ENCODE data around the gene FRMPD4. TPM values are rescaled to one million over a fixed set of nuclear protein-coding genes. Genes with fewer than 3 reads are reported as not detected.

The FRMPD4 gene
- polyA plus RNA-seq, 2 of the 4 experiments (the other 2 are of a cell fraction): 0.08 to 0.28 TPM

DNA sequence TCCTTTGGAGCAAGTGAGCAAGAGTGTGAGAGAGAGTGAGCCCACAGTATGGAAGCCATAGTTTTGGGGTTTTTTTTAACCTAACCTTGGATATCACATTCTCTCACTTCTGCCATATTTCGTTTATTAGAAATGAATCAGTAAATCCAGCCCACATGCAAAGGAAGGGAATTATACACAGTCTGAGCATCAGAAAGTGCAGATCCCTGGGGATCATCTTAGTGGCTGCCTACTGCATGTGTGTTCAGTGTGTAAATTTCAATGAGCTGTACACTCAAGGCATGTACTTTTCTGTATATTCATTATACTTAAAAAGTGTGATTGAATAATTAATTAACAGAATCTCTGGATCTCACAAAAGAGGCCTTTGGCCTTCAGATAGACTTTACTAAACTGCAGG, 519.2 kb downstream of the FRMPD4 start:
- ATAC-seq (no peak), DNase-seq (ENCODE audit: low read depth in 1 of 2, low spot score in 1 of 2) (no peak), FAIRE-seq (no peak)
- TF ChIP-seq GATA3 (IDR thresholded peaks at IDR 0.05; ENCODE audit: borderline replicate concordance) (no peak), HDAC2 (IDR thresholded peaks at IDR 0.05) (no peak), MAFK (IDR thresholded peaks at IDR 0.05; ENCODE audit: partially characterized antibody) (no peak), ZC3H11A (IDR thresholded peaks at IDR 0.05) (no peak)
- H3K4me3 ChIP-seq: no peak overlapping the region
- no peak overlapping the region for H3K27ac ChIP-seq
- ChIA-PET CTCF (interaction anchor here (0.6 kb wide), 1 partner anchor 27 kb away, joined by 3 read pairs; no protein-coding TSS in a partner anchor), POLR2A (no interaction called here)
- 4% methylated on average over 1 of the region's 1 CpG for WGBS (ENCODE audit: missing lambda C conversion rate)
- no peaks in the 10 kb centered on the region for H3K4me1 ChIP-seq
- H3K9me3 ChIP-seq: no peaks in the 10 kb centered on the region
- no peak overlapping the region for H3K4me2 ChIP-seq

DNA sequence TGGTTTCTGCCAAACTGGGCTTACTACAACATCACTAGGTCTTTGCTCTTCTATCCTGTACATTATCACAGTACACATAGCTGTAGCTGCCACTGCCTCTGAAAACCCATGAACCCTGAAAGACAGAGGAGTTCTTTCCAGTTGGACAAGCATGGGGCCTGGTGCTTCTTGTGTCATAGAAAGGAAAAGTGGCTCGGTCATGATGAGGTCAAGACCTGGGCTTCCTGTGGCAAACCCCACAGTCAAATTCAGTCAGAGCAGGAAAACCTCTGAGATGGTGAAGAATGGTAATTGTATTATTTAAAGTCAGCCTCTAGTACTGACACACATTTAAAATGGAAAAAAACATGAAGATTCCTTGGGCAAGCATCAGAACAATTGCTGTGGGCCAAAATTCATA, 519.6 kb downstream of the FRMPD4 start:
- Histone ChIP-seq H3K27ac (no peak overlapping the region), H3K9me3 (no peaks in the 10 kb centered on the region), H3K4me1 (no peaks in the 10 kb centered on the region), H3K4me3 (no peak overlapping the region), H3K4me2 (no peak overlapping the region)
- no peak for FAIRE-seq
- whole genome bisulfite sequencing (ENCODE audit: missing lambda C conversion rate): 9% methylated on average over 1 of the region's 1 CpG
- ATAC-seq: no peak
- TF ChIP-seq RFX5 (IDR thresholded peaks at IDR 0.05): no peak
- no peak for TF ChIP-seq JUN (IDR thresholded peaks at IDR 0.05)
- no peak for TF ChIP-seq GATA3 (IDR thresholded peaks at IDR 0.05; ENCODE audit: borderline replicate concordance)
- POLR2A ChIA-PET: no interaction called here
- DNase-seq (ENCODE audit: low read depth in 1 of 2, low spot score in 1 of 2): no peak
- CTCF ChIA-PET: no interaction called here

DNA sequence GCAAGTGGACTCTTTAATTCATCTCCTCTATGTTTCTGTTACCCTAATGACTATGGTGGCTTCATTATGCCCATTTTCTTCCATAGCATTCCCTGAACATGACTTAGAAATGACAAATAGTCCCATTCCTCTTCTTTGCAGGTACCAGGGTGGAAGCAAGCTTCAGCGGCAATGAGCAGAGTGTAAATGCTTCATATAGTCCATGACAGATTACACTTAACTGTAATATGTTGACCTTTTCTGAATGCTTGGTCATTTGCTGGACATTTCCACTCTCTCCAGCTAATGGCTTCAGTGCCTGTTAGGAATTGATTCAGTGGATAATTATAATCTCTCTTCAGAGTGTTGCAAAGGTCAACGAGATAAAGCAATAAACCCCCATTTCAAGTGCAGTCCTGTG, 523.2 kb downstream of the FRMPD4 start:
- POLR2A ChIA-PET: no interaction called here
- Histone ChIP-seq H3K4me2 (no peak overlapping the region), H3K27ac (no peak overlapping the region), H3K4me1 (no peaks in the 10 kb centered on the region), H3K9me3 (no peaks in the 10 kb centered on the region), H3K4me3 (no peak overlapping the region)
- CTCF ChIA-PET: no interaction called here
- ATAC-seq (no peak), FAIRE-seq (peak; percentile 92), DNase-seq (ENCODE audit: low read depth in 1 of 2, low spot score in 1 of 2) (no peak)
- 14% methylated on average over 2 of the region's 2 CpGs for WGBS (ENCODE audit: missing lambda C conversion rate)
- TF ChIP-seq ZNF302 (CRISPR knock-in tag; IDR thresholded peaks at IDR 0.05) (no peak), HOXA7 (CRISPR knock-in tag; IDR thresholded peaks at IDR 0.05) (no peak), RCOR1 (IDR thresholded peaks at IDR 0.05; ENCODE audit: low read depth, low read length) (no peak), HOXB13 (CRISPR knock-in tag; IDR thresholded peaks at IDR 0.05; ENCODE audit: low read depth) (no peak)

DNA sequence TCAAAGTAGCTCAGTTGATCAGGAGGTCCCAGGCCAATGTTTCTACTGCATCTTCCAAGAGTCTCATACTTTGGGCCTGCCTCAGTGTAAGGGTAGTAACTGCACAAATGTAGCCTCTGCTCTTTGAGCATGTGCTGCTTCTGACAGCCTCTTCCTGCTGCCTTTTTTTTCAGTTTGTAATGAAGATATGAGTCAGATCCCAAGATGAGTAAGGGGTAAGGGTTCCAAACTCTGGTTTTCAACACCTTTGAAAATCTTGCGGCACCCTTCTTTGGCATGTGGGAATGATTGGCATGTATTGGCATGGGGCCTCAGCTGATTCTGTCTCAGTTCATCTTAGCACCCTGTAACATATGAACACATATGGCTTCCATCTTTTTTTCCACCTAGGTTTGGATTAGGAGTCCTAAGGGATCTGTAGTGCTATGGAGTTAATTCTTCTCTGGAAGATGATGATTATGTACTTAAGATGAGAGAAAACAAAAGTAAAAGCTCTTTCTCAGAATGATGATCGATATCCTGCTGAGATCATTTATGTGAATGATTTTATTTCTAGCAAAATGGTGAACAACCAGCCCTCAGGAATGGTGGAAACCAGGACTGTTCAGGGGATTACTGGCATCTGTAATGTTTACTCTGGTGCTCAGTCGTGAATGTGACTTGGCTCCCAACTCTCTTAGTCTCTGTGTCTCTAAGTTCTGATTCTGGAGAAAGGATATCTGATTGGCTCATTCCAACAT, 534.3 kb downstream of the FRMPD4 start:
- 31% methylated on average over 3 of the region's 3 CpGs for WGBS (ENCODE audit: missing lambda C conversion rate)
- ATAC-seq: no peak
- CTCF ChIA-PET: no interaction called here

More for the DNA sequence above, 534.3 kb downstream of the FRMPD4 start:
- Histone ChIP-seq H3K9me3 (no peaks in the 10 kb centered on the region), H3K4me2 (no peak overlapping the region), H3K4me1 (no peaks in the 10 kb centered on the region), H3K4me3 (no peak overlapping the region), H3K27ac (no peak overlapping the region)
- no peak for DNase-seq (ENCODE audit: low read depth in 1 of 2, low spot score in 1 of 2)
- TF ChIP-seq MAZ (IDR thresholded peaks at IDR 0.05; ENCODE audit: borderline replicate concordance, low read depth, low read length) (no peak), EP300 (IDR thresholded peaks at IDR 0.05) (no peak), JUNB (IDR thresholded peaks at IDR 0.05) (no peak), ZFP36 (IDR thresholded peaks at IDR 0.05; ENCODE audit: borderline replicate concordance, partially characterized antibody) (no peak), EHMT2 (IDR thresholded peaks at IDR 0.05; ENCODE audit: low read depth) (no peak), RARB (CRISPR knock-in tag; IDR thresholded peaks at IDR 0.05) (no peak), GATA3 (IDR thresholded peaks at IDR 0.05; ENCODE audit: borderline replicate concordance) (no peak), HOXB13 (CRISPR knock-in tag; IDR thresholded peaks at IDR 0.05; ENCODE audit: low read depth) (no peak), EHF (CRISPR knock-in tag; IDR thresholded peaks at IDR 0.05) (no peak), ZNF302 (CRISPR knock-in tag; IDR thresholded peaks at IDR 0.05) (no peak), HEYL (CRISPR knock-in tag; IDR thresholded peaks at IDR 0.05) (no peak), FOXS1 (CRISPR knock-in tag; IDR thresholded peaks at IDR 0.05) (no peak)
- TF ChIP-seq, protein P1, sequence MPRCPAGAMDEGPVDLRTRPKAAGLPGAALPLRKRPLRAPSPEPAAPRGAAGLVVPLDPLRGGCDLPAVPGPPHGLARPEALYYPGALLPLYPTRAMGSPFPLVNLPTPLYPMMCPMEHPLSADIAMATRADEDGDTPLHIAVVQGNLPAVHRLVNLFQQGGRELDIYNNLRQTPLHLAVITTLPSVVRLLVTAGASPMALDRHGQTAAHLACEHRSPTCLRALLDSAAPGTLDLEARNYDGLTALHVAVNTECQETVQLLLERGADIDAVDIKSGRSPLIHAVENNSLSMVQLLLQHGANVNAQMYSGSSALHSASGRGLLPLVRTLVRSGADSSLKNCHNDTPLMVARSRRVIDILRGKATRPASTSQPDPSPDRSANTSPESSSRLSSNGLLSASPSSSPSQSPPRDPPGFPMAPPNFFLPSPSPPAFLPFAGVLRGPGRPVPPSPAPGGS (IDR thresholded peaks at IDR 0.05): no peak
- TF ChIP-seq, protein P2, sequence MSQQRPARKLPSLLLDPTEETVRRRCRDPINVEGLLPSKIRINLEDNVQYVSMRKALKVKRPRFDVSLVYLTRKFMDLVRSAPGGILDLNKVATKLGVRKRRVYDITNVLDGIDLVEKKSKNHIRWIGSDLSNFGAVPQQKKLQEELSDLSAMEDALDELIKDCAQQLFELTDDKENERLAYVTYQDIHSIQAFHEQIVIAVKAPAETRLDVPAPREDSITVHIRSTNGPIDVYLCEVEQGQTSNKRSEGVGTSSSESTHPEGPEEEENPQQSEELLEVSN (IDR thresholded peaks at IDR 0.05; ENCODE audit: borderline replicate concordance, low read depth): no peak
- TF ChIP-seq, protein P3, sequence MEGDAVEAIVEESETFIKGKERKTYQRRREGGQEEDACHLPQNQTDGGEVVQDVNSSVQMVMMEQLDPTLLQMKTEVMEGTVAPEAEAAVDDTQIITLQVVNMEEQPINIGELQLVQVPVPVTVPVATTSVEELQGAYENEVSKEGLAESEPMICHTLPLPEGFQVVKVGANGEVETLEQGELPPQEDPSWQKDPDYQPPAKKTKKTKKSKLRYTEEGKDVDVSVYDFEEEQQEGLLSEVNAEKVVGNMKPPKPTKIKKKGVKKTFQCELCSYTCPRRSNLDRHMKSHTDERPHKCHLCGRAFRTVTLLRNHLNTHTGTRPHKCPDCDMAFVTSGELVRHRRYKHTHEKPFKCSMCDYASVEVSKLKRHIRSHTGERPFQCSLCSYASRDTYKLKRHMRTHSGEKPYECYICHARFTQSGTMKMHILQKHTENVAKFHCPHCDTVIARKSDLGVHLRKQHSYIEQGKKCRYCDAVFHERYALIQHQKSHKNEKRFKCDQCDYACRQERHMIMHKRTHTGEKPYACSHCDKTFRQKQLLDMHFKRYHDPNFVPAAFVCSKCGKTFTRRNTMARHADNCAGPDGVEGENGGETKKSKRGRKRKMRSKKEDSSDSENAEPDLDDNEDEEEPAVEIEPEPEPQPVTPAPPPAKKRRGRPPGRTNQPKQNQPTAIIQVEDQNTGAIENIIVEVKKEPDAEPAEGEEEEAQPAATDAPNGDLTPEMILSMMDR (IDR thresholded peaks at IDR 0.05): no peak
- TF ChIP-seq, protein P4, sequence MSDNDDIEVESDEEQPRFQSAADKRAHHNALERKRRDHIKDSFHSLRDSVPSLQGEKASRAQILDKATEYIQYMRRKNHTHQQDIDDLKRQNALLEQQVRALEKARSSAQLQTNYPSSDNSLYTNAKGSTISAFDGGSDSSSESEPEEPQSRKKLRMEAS (IDR thresholded peaks at IDR 0.05): no peak
- TF ChIP-seq, protein P5, sequence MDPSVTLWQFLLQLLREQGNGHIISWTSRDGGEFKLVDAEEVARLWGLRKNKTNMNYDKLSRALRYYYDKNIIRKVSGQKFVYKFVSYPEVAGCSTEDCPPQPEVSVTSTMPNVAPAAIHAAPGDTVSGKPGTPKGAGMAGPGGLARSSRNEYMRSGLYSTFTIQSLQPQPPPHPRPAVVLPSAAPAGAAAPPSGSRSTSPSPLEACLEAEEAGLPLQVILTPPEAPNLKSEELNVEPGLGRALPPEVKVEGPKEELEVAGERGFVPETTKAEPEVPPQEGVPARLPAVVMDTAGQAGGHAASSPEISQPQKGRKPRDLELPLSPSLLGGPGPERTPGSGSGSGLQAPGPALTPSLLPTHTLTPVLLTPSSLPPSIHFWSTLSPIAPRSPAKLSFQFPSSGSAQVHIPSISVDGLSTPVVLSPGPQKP (IDR thresholded peaks at IDR 0.05; ENCODE audit: low read depth, low read length): no peak
- no peak for FAIRE-seq
- POLR2A ChIA-PET: no interaction called here

Data from A549 (cell line).